Measurements from ENCODE around the gene WDR20.

Gene WDR20

GRCh38 chr14:102219316-102219715 lies 79.6 kb downstream of the WDR20 start:
- DNase-seq (ENCODE audit: low spot score): no peak

GRCh38 chr14:102220031-102220430 lies 80.3 kb downstream of the WDR20 start:
- no peak for DNase-seq (ENCODE audit: low spot score)

GRCh38 chr14:102221026-102221425 lies 81.3 kb downstream of the WDR20 start:
- DNase-seq (ENCODE audit: low spot score): no peak

- DNase-seq (ENCODE audit: low spot score): no peak
These were observed 82.4 kb downstream of the WDR20 start for GRCh38 chr14:102222009-102222575.

- DNase-seq (ENCODE audit: low spot score): no peak
These were observed 83.1 kb downstream of the WDR20 start for GRCh38 chr14:102222751-102223150.

- no peak for DNase-seq (ENCODE audit: low spot score)
These were observed 84.0 kb downstream of the WDR20 start for GRCh38 chr14:102223682-102224081.

- DNase-seq (ENCODE audit: low spot score): no peak
These were observed 85.7 kb downstream of the WDR20 start for GRCh38 chr14:102225386-102225785.

GRCh38 chr14:102225936-102226335 lies 86.2 kb downstream of the WDR20 start:
- DNase-seq (ENCODE audit: low spot score): no peak

GRCh38 chr14:102226356-102227125 lies 86.8 kb downstream of the WDR20 start:
- DNase-seq (ENCODE audit: low spot score): no peak

- DNase-seq (ENCODE audit: low spot score): no peak
These were observed 87.7 kb downstream of the WDR20 start for GRCh38 chr14:102227184-102227964.

- no peak for DNase-seq (ENCODE audit: low spot score)
These were observed 89.5 kb downstream of the WDR20 start for GRCh38 chr14:102229071-102229738.

- no peak for DNase-seq (ENCODE audit: low spot score)
These were observed 90.0 kb downstream of the WDR20 start for GRCh38 chr14:102229739-102230092.

- DNase-seq (ENCODE audit: low spot score): no peak
These were observed 90.9 kb downstream of the WDR20 start for GRCh38 chr14:102230481-102231210.

GRCh38 chr14:102231476-102232347 lies 92.0 kb downstream of the WDR20 start:
- peak; percentile 29 for DNase-seq (ENCODE audit: low spot score)

- no peak for DNase-seq (ENCODE audit: low spot score)
These were observed 92.6 kb downstream of the WDR20 start for GRCh38 chr14:102232348-102232625.

- no peak for DNase-seq (ENCODE audit: low spot score)
These were observed 93.4 kb downstream of the WDR20 start for GRCh38 chr14:102233081-102233480.

- no peak for DNase-seq (ENCODE audit: low spot score)
These were observed 94.9 kb downstream of the WDR20 start for GRCh38 chr14:102234331-102235264.

- DNase-seq (ENCODE audit: low spot score): peak; percentile 78
These were observed 95.7 kb downstream of the WDR20 start for GRCh38 chr14:102235275-102235897.

- no peak for DNase-seq (ENCODE audit: low spot score)
These were observed 96.3 kb downstream of the WDR20 start for GRCh38 chr14:102236026-102236425.

- DNase-seq (ENCODE audit: low spot score): no peak
These were observed 98.4 kb downstream of the WDR20 start for GRCh38 chr14:102238131-102238530.
